Stomach (tissue), 9 donors: ENCODE results near the gene DYNLT2. TPM values are rescaled to one million over a fixed set of nuclear protein-coding genes. Genes with fewer than 3 reads are reported as not detected.

Experiments
- DNase-seq, 2 donors: peaks; one replicate each; pipeline versions ENCODE4 v3.0.0 to v3.0.0-alpha.2; 2013 to 2019
- H3K27ac ChIP-seq, 5 donors: fragments of 200-600 bp in 4 of 5; sonication (generic) in 4 of 5; one replicate each; pipeline ENCODE4 v1.5.1; 2013 to 2019; ENCODE audit warnings: mild to moderate bottlenecking in 1 of 5, moderate library complexity in 1 of 5
- H3K27me3 ChIP-seq, 3 donors: fragments of 200-600 bp; sonication (generic); one replicate each; pipeline ENCODE4 v1.5.1; 2017 to 2019; ENCODE audit warnings: mixed run types in 1 of 3
- H3K36me3 ChIP-seq, 4 donors: fragments of 200-600 bp; sonication (generic); 1 replicate in 3 of 4; 2 replicates in 1 of 4; pipeline ENCODE4 v1.5.1; 2016 to 2019
- H3K4me1 ChIP-seq, 4 donors: fragments of 200-600 bp; sonication (generic); one replicate each; pipeline ENCODE4 v1.5.1; 2016 to 2019
- H3K4me3 ChIP-seq, 4 donors: fragments of 200-600 bp; sonication (generic) in 3 of 4; one replicate each; pipeline ENCODE4 v1.5.1; 2016 to 2019; ENCODE audit warnings: mild to moderate bottlenecking in 1 of 4
- H3K9me3 ChIP-seq, 4 donors: fragments of 200-600 bp; sonication (generic); one replicate each; pipeline ENCODE4 v1.5.1; 2016 to 2019
- CTCF ChIP-seq, 7 experiments: fragments of 450-650 bp in 4 of 7; fragments of 200-600 bp in 3 of 7; sonication (generic) in 3 of 7; IDR thresholded peaks; one replicate each; pipeline ENCODE4 v1.5.1; 2016 to 2019; ENCODE audit warnings: antibody characterized with exemption in 7 of 7, control low read depth in 2 of 7, mild to moderate bottlenecking in 1 of 7
- EP300 ChIP-seq: sonication (generic); formaldehyde crosslinking; IDR thresholded peaks from one replicate; pipeline ENCODE4 v1.6.1; 2017; ENCODE audit warnings: antibody characterized with exemption
- POLR2A ChIP-seq, 4 donors: fragments of 450-650 bp; IDR thresholded peaks; one replicate each; pipeline ENCODE4 v1.6.1; 2016; ENCODE audit warnings: antibody characterized with exemption in 4 of 4, control low read depth in 2 of 4, mild to moderate bottlenecking in 1 of 4, moderate library complexity in 1 of 4
- POLR2AphosphoS5 ChIP-seq, 3 donors: sonication (generic); formaldehyde crosslinking; IDR thresholded peaks; one replicate each; pipeline ENCODE4 v1.6.1; 2016; ENCODE audit warnings: antibody characterized with exemption in 3 of 3
- WGBS, 5 donors: extraction: QIAGEN DNeasy Blood & Tissue Kit in 3 of 5; methylation state at CpG; one replicate each; pipeline versions ENCODE4 v1.1.5 to v1.1.7; 2013 to 2018; 5-methylcytosine and 5-hydroxymethylcytosine counted together
- intact Hi-C: fragments of 100-400 bp; cut with DNase I; formaldehyde crosslinking; loops from one replicate; pipeline ENCODE4 v1.15.1; 2023; ENCODE audit warnings: low total_unique reads
- polyA plus RNA-seq, 3 donors: library from polyadenylated mRNA; stranded (reverse); fragments of 200-250 nt; gene quantifications; one replicate each; pipeline ENCODE4 v1.2.3, GENCODE V29; 2013
- total RNA-seq, 5 donors: library from RNA; depleted of rRNA; stranded (reverse); fragments of >200 nt; gene quantifications; one replicate each; pipeline versions ENCODE4 v1.1.0 to v1.2.3, GENCODE V29; 2014 to 2016
- donor health status: healthy with polysubstance abuse.
- donor health status: Bipolar disorder and iron deficiency.
- donor health status: healthy.

DYNLT2 gene
- total and polyA plus RNA-seq, 8 donors, result 0.46 to 5.3 (median 1.8) TPM; not detected in 2

GRCh38 chr6:169723991-169724493 lies 27.3 kb downstream of the DYNLT2 start:
- 0 to 1% (median 0%) methylated on average over 8 to 75 of the region's 89 CpGs for WGBS, 5 donors
- Histone ChIP-seq H3K4me1 (peaks cover 22 to 50% (median 36%) of the 10 kb centered on the region in 4 donors), H3K9me3 (no peaks in the 10 kb centered on the region), H3K4me3 (peak overlapping the region; percentile 77 to 86 (median 80)), H3K36me3 (no peaks in the 10 kb centered on the region), H3K27ac (peak overlapping the region; percentile 78 to 100 (median 98)), H3K27me3 (no peaks in the 10 kb centered on the region)
- intact Hi-C loops, result no loop called here
- TF ChIP-seq EP300, result no peak
- no peak for TF ChIP-seq POLR2A (IDR thresholded peaks at IDR 0.05)
- peak; percentile 33 to 75 for DNase-seq

GRCh38 chr6:169723200-169723909 lies 28.0 kb downstream of the DYNLT2 start:
- Histone ChIP-seq H3K4me1 (peaks cover 22 to 57% (median 39%) of the 10 kb centered on the region in 4 donors), H3K9me3 (no peaks in the 10 kb centered on the region), H3K4me3 (peak overlapping the region; percentile 72 to 86 (median 80)), H3K27me3 (no peaks in the 10 kb centered on the region), H3K27ac (peak overlapping the region; percentile 86 to 99 (median 97)), H3K36me3 (peaks cover 0 to under 1% (median 0%) of the 10 kb centered on the region in 4 donors)
- TF ChIP-seq POLR2A (IDR thresholded peaks at IDR 0.05) (no peak), POLR2AphosphoS5 (IDR thresholded peaks at IDR 0.05) (peak in 2 of 3 donors; percentile 38 to 57)
- intact Hi-C loops, result no loop called here
- 0 to 1% (median 0%) methylated on average over 28 to 70 of the region's 70 CpGs for WGBS, 5 donors
- DNase-seq, result peak; percentile 80 to 92

GRCh38 chr6:169722362-169723199 lies 28.8 kb downstream of the DYNLT2 start:
- intact Hi-C loops, result no loop called here
- WGBS, 5 donors, result 1 to 5% (median 2%) methylated on average over 15 to 22 of the region's 22 CpGs

GRCh38 chr6:169720207-169720855 lies 31.0 kb downstream of the DYNLT2 start:
- no peak for TF ChIP-seq POLR2A (IDR thresholded peaks at IDR 0.05)
- no peak for TF ChIP-seq POLR2AphosphoS5 (IDR thresholded peaks at IDR 0.05)
- TF ChIP-seq CTCF (IDR thresholded peaks at IDR 0.05), result no peak
- no peak for TF ChIP-seq EP300
- no peaks in the 10 kb centered on the region for H3K9me3 ChIP-seq
- peaks cover 10 to 30% (median 23%) of the 10 kb centered on the region in 4 donors for H3K36me3 ChIP-seq
- 89 to 99% (median 95%) methylated on average over 3 of the region's 3 CpGs for WGBS, 5 donors
- intact Hi-C loops, result no loop called here
- H3K4me3 ChIP-seq, result no peak overlapping the region
- no peak for DNase-seq
- H3K27me3 ChIP-seq, result no peaks in the 10 kb centered on the region
- H3K4me1 ChIP-seq, result peaks cover 17 to 53% (median 36%) of the 10 kb centered on the region in 4 donors
- no peak overlapping the region for H3K27ac ChIP-seq

More at GRCh38 chr6:169722362-169723199, 28.8 kb downstream of the DYNLT2 start:
- peak; percentile 43 to 84 for DNase-seq
- Histone ChIP-seq H3K27me3 (no peaks in the 10 kb centered on the region), H3K4me3 (peak overlapping the region; percentile 72 to 86 (median 80)), H3K4me1 (peaks cover 22 to 59% (median 40%) of the 10 kb centered on the region in 4 donors), H3K36me3 (peaks cover 0 to 9% (median under 1%) of the 10 kb centered on the region in 4 donors), H3K27ac (peak overlapping the region; percentile 86 to 99 (median 97)), H3K9me3 (no peaks in the 10 kb centered on the region)
- TF ChIP-seq POLR2A (IDR thresholded peaks at IDR 0.05) (peak in 1 of 4 donors; percentile 5), CTCF (IDR thresholded peaks at IDR 0.05) (no peak)

- Histone ChIP-seq H3K4me1 (peaks cover 14 to 47% (median 30%) of the 10 kb centered on the region in 4 donors), H3K9me3 (no peaks in the 10 kb centered on the region), H3K4me3 (no peak overlapping the region), H3K36me3 (peaks cover 18 to 42% (median 35%) of the 10 kb centered on the region in 4 donors), H3K27ac (no peak overlapping the region), H3K27me3 (no peaks in the 10 kb centered on the region)
- TF ChIP-seq POLR2A (IDR thresholded peaks at IDR 0.05), result no peak
- TF ChIP-seq EP300, result no peak
- TF ChIP-seq CTCF (IDR thresholded peaks at IDR 0.05), result no peak
- TF ChIP-seq POLR2AphosphoS5 (IDR thresholded peaks at IDR 0.05), result no peak
- DNase-seq, result no peak
- WGBS, 5 donors, result 68 to 87% (median 76%) methylated on average over 4 of the region's 4 CpGs
- intact Hi-C loops, result no loop called here
Observed at GRCh38 chr6:169719117-169719516, 32.3 kb downstream of the DYNLT2 start.
